PC-9 (cell line): ENCODE measurements around the gene EIF4G1.

Experiments used
- EZH2 ChIP-seq: fragments of 200-600 bp; sonication (generic); IDR thresholded peaks from 2 replicates; pipeline ENCODE4 v1.8.0; 2017; ENCODE audit warnings: antibody characterized with exemption, low read depth
- TF ChIP-seq, protein P1 (sequence below): fragments of 200-600 bp; sonication (generic); conservative IDR thresholded peaks from 2 replicates; pipeline ENCODE4 v1.6.1; 2017; ENCODE audit warnings: mixed run types, antibody characterized with exemption, mild to moderate bottlenecking, moderate library complexity

DNA sequence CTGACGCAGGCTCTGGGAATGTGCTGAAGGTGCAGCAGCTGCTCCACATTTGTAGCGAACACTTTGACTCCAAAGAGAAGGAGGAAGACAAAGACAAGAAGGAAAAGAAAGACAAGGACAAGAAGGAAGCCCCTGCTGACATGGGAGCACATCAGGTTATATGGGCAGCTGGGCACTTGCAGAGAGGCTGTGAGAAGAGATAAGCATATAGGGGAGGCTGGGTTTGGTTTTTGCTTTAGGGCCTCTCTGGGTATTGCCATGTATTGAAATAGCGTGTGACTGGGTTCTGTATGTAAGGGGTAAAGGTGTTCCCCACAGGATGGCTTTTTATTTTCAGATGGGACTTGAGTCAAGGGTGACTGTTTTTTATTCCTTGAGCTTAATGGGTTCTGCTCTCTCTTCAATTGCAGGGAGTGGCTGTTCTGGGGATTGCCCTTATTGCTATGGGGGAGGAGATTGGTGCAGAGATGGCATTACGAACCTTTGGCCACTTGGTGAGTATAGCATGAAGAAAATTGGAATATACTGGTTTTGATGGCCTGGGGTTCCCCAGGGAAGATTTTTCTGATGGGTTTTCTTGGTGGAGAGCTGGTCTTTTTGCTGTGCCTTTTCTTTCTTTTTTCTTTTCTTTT, 7.9 kb upstream of the EIF4G1 start:
- TF ChIP-seq, protein P1, sequence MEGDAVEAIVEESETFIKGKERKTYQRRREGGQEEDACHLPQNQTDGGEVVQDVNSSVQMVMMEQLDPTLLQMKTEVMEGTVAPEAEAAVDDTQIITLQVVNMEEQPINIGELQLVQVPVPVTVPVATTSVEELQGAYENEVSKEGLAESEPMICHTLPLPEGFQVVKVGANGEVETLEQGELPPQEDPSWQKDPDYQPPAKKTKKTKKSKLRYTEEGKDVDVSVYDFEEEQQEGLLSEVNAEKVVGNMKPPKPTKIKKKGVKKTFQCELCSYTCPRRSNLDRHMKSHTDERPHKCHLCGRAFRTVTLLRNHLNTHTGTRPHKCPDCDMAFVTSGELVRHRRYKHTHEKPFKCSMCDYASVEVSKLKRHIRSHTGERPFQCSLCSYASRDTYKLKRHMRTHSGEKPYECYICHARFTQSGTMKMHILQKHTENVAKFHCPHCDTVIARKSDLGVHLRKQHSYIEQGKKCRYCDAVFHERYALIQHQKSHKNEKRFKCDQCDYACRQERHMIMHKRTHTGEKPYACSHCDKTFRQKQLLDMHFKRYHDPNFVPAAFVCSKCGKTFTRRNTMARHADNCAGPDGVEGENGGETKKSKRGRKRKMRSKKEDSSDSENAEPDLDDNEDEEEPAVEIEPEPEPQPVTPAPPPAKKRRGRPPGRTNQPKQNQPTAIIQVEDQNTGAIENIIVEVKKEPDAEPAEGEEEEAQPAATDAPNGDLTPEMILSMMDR: no peak
- TF ChIP-seq EZH2: no peak
